HEK293 (cell line): ENCODE data around the gene DHCR7.

Experiments
- CTCF ChIA-PET: fragments of 350-600 bp; formaldehyde crosslinking; extraction: SDS; loops from one replicate; lab custom pipeline; 2021; ENCODE audit warnings: antibody characterized with exemption; lab: Yijun Ruan, JAX
- POLR2A ChIA-PET: fragments of 300-600 bp; formaldehyde crosslinking; extraction: SDS; loops from one replicate; lab custom pipeline; 2020; ENCODE audit warnings: antibody characterized with exemption, inconsistent platforms; lab: Yijun Ruan, JAX
- H3K27ac ChIP-seq: fragments of 200-500 bp; sonication (Bioruptor generic); 2 replicates; pipeline ENCODE4 v1.5.1; 2014; ENCODE audit warnings: low read depth, low read length, control low read depth, inconsistent platforms; ENCODE audit errors: extremely low read depth
- H3K36me3 ChIP-seq, 2 experiments: fragments of 200-500 bp in 1 of 2; sonication (Bioruptor generic) in 1 of 2; 1 replicate in 1 of 2; 2 replicates in 1 of 2; pipeline ENCODE4 v1.5.1; 2014 to 2017; ENCODE audit warnings: inconsistent platforms in 2 of 2, low read length in 2 of 2; ENCODE audit not compliant: control insufficient read depth in 2 of 2, insufficient read depth in 1 of 2
- H3K4me1 ChIP-seq: fragments of 200-500 bp; sonication (Bioruptor generic); 2 replicates; pipeline ENCODE4 v1.5.1; 2014; ENCODE audit warnings: mild to moderate bottlenecking, low read length, inconsistent platforms; ENCODE audit not compliant: control insufficient read depth, insufficient read depth
- H3K4me3 ChIP-seq: 2 replicates; pipeline ENCODE4 v1.5.1; 2011; ENCODE audit warnings: low read depth, mild to moderate bottlenecking, control low read depth, low read length, moderate library complexity
- H3K9me3 ChIP-seq: fragments of 200-500 bp; sonication (Bioruptor generic); 2 replicates; pipeline ENCODE4 v1.5.1; 2014; ENCODE audit warnings: low read depth, low read length, inconsistent platforms; ENCODE audit not compliant: control insufficient read depth, insufficient read depth
- SALL2 ChIP-seq: fragments of 450-650 bp; formaldehyde crosslinking; IDR thresholded peaks from 2 replicates; pipeline ENCODE4 v1.5.0; 2017; ENCODE audit warnings: missing biosample characterization, mild to moderate bottlenecking, missing genetic modification characterization, borderline replicate concordance
- SETDB1 ChIP-seq: IDR thresholded peaks from one replicate; pipeline ENCODE4 v1.6.1; 2017; ENCODE audit warnings: mild to moderate bottlenecking, low read length, moderate library complexity, mixed read lengths; ENCODE audit not compliant: insufficient read length
- TCF7L2 ChIP-seq: IDR thresholded peaks from 2 replicates; pipeline ENCODE4 v1.6.1; 2011; ENCODE audit warnings: low read depth, mild to moderate bottlenecking, inconsistent platforms, low read length, moderate library complexity, borderline replicate concordance
- ZBTB8A ChIP-seq: fragments of 450-650 bp; formaldehyde crosslinking; IDR thresholded peaks from 2 replicates; pipeline ENCODE4 v1.5.1; 2016; ENCODE audit warnings: missing biosample characterization, missing genetic modification characterization
- ZFP69B ChIP-seq: fragments of 450-650 bp; formaldehyde crosslinking; IDR thresholded peaks from 2 replicates; pipeline ENCODE4 v1.5.1; 2016; ENCODE audit warnings: missing biosample characterization, missing genetic modification characterization
- ZNF10 ChIP-seq: fragments of 450-650 bp; formaldehyde crosslinking; IDR thresholded peaks from 2 replicates; pipeline ENCODE4 v1.5.1; 2017; ENCODE audit warnings: missing biosample characterization, missing genetic modification characterization
- ZNF16 ChIP-seq: fragments of 450-650 bp; formaldehyde crosslinking; IDR thresholded peaks from 2 replicates; pipeline ENCODE4 v1.5.1; 2016; ENCODE audit warnings: low read depth, missing biosample characterization, missing genetic modification characterization
- ZNF175 ChIP-seq: fragments of 450-650 bp; formaldehyde crosslinking; IDR thresholded peaks from 2 replicates; pipeline ENCODE4 v1.5.1; 2016; ENCODE audit warnings: missing biosample characterization, missing genetic modification characterization
- ZNF274 ChIP-seq, 2 experiments: fragments of 200-500 bp in 1 of 2; fragments of 450-650 bp in 1 of 2; sonication (Bioruptor generic) in 1 of 2; formaldehyde crosslinking in 1 of 2; IDR thresholded peaks; 2 replicates each; pipeline versions ENCODE4 v1.5.1 to v1.6.1; 2014 to 2016; ENCODE audit warnings: borderline replicate concordance in 1 of 2, inconsistent platforms in 1 of 2, low read length in 1 of 2, missing biosample characterization in 1 of 2, missing genetic modification characterization in 1 of 2
- ZNF37A ChIP-seq: fragments of 450-650 bp; IDR thresholded peaks from 2 replicates; pipeline ENCODE4 v1.5.1; 2018; ENCODE audit warnings: missing biosample characterization, missing genetic modification characterization
- ZNF404 ChIP-seq: fragments of 450-650 bp; formaldehyde crosslinking; IDR thresholded peaks from 2 replicates; pipeline ENCODE4 v1.5.1; 2017; ENCODE audit warnings: missing biosample characterization, missing genetic modification characterization
- ZNF521 ChIP-seq: fragments of 450-650 bp; formaldehyde crosslinking; IDR thresholded peaks from 2 replicates; pipeline ENCODE4 v1.5.1; 2017; ENCODE audit warnings: missing biosample characterization, mild to moderate bottlenecking, missing genetic modification characterization
- ZNF621 ChIP-seq: fragments of 450-650 bp; formaldehyde crosslinking; IDR thresholded peaks from 2 replicates; pipeline ENCODE4 v1.5.1; 2017; ENCODE audit warnings: missing biosample characterization, missing genetic modification characterization
- ZNF624 ChIP-seq: fragments of 450-650 bp; formaldehyde crosslinking; IDR thresholded peaks from 2 replicates; pipeline ENCODE4 v1.5.1; 2017; ENCODE audit warnings: missing biosample characterization, missing genetic modification characterization
- ZNF791 ChIP-seq: fragments of 450-650 bp; formaldehyde crosslinking; IDR thresholded peaks from 2 replicates; pipeline ENCODE4 v1.5.1; 2016; ENCODE audit warnings: missing biosample characterization, missing genetic modification characterization
- TF ChIP-seq, protein P1 (sequence below): fragments of 450-650 bp; formaldehyde crosslinking; IDR thresholded peaks from 2 replicates; pipeline ENCODE4 v1.5.1; 2016; ENCODE audit warnings: missing biosample characterization, missing genetic modification characterization
- TF ChIP-seq, protein P2 (sequence below): fragments of 450-650 bp; formaldehyde crosslinking; IDR thresholded peaks from 2 replicates; pipeline ENCODE4 v1.5.1; 2016; ENCODE audit warnings: missing biosample characterization, missing genetic modification characterization
- TF ChIP-seq, protein P3 (sequence below): sonication (generic); formaldehyde crosslinking; IDR thresholded peaks from 2 replicates; pipeline ENCODE4 v1.8.1; 2022; ENCODE audit warnings: mild to moderate bottlenecking, moderate library complexity, missing genetic modification reagents
- TF ChIP-seq, protein P4 (sequence below): fragments of 450-650 bp; formaldehyde crosslinking; IDR thresholded peaks from 2 replicates; pipeline ENCODE4 v1.5.1; 2016; ENCODE audit warnings: missing biosample characterization, missing genetic modification characterization
- TF ChIP-seq, protein P5 (sequence below): fragments of 450-650 bp; formaldehyde crosslinking; IDR thresholded peaks from 2 replicates; pipeline ENCODE4; 2016; ENCODE audit warnings: missing biosample characterization, missing genetic modification characterization

DHCR7 gene

DNA sequence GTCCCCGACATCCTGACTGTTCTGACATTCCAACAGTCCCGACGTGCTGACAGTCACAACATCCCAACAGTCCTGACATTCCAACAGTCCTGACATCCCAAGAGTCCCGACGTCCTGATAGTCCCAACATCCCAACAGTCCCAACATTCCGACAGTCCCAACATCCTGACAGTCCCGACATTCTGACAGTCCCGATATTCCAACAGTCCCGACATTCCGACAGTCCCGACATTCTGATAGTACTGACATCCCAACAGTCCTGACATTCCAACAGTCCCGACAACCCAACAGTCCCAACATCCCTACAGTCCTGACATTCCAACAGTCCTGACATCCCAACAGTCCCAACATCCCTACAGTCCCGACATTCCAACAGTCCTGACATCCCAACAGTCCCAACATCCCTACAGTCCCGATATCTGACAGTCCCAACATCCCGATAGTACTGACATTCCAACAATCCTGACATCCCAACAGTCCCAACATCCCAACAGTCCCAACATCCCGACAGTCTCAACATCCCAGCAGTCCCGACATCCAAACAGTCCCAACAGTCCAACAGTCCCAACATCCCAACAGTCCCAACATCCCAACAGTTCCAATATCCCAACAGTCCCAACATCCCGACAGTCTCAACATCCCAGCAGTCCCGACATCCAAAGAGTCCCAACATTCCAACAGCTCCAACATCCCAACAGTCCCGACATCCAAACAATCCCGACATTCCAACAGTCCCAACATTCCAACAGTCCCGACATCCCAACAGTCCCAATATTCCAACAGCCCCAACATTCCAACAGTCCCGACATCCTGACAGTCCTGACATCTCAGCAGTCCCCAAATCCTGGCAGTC lies 60.2 kb downstream of the DHCR7 start (continued):
- TF ChIP-seq, protein P1, sequence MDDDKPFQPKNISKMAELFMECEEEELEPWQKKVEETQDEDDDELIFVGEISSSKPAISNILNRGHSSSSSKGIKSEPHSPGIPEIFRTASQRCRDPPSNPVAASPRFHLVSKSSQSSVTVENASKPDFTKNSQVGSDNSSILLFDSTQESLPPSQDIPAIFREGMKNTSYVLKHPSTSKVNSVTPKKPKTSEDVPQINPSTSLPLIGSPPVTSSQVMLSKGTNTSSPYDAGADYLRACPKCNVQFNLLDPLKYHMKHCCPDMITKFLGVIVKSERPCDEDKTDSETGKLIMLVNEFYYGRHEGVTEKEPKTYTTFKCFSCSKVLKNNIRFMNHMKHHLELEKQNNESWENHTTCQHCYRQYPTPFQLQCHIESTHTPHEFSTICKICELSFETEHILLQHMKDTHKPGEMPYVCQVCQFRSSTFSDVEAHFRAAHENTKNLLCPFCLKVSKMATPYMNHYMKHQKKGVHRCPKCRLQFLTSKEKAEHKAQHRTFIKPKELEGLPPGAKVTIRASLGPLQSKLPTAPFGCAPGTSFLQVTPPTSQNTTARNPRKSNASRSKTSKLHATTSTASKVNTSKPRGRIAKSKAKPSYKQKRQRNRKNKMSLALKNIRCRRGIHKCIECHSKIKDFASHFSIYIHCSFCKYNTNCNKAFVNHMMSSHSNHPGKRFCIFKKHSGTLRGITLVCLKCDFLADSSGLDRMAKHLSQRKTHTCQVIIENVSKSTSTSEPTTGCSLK (tag by site-specific recombination), result no peak

DNA sequence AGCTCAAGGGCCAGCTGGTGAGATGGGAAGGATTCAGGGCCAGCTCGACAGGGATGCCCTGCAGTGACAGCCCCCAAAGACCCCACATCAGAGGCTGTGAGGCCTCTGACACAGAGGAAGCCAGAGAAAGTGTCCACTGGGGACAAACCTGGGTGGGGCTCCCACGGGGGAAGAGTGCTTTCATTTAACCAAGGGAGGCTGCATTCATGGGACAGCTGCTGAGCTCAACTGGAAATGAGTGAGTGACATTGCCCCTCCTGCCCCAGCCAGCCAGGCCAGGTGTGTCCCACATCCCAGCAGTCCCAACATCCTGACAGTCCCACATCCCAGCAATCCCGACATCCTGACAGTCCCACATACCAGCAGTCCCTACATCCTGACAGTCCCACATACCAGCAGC lies 61.0 kb downstream of the DHCR7 start:
- Histone ChIP-seq H3K4me1 (no peaks in the 10 kb centered on the region), H3K27ac (no peak overlapping the region), H3K36me3 (no peaks in the 10 kb centered on the region), H3K9me3 (no peaks in the 10 kb centered on the region), H3K4me3 (no peak overlapping the region)
- CTCF ChIA-PET, result no interaction called here
- POLR2A ChIA-PET, result no interaction called here
- TF ChIP-seq ZNF404 (tag by site-specific recombination) (no peak), ZNF521 (tag by site-specific recombination) (no peak), SETDB1 (no peak), TCF7L2 (no peak), ZNF10 (tag by site-specific recombination) (no peak), ZBTB8A (tag by site-specific recombination) (no peak), ZNF175 (no peak), ZNF274 (IDR thresholded peaks at IDR 0.05; ENCODE audit: low read length) (no peak), ZNF274 (tag by site-specific recombination; IDR thresholded peaks at IDR 0.05; ENCODE audit: borderline replicate concordance) (no peak), ZNF621 (tag by site-specific recombination) (no peak)
- TF ChIP-seq, protein P2, sequence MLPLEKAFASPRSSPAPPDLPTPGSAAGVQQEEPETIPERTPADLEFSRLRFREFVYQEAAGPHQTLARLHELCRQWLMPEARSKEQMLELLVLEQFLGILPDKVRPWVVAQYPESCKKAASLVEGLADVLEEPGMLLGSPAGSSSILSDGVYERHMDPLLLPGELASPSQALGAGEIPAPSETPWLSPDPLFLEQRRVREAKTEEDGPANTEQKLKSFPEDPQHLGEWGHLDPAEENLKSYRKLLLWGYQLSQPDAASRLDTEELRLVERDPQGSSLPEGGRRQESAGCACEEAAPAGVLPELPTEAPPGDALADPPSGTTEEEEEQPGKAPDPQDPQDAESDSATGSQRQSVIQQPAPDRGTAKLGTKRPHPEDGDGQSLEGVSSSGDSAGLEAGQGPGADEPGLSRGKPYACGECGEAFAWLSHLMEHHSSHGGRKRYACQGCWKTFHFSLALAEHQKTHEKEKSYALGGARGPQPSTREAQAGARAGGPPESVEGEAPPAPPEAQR (tag by site-specific recombination), result no peak

DNA sequence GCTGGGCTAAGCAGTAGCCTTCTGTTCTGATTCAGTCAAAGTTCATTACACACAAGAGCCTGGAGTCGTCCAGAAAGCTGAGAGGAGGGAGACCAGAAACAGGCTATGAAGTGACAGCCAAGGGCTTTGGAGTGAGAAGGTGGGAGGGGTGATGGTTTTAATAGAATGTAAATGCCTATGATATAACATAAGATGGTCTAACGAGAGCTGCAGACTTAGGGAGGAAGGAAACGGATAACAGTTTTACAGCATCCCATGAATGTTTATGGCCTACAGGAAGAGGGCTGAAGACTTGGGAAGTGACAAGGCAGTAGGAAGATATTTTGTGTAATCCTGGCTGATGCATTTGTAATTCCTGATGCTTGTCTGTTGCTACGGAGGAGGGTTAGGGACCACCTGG lies 62.0 kb downstream of the DHCR7 start:
- no peaks in the 10 kb centered on the region for H3K9me3 ChIP-seq
- no peaks in the 10 kb centered on the region for H3K36me3 ChIP-seq
- ChIA-PET POLR2A (no interaction called here), CTCF (no interaction called here)
- H3K27ac ChIP-seq, result no peak overlapping the region
- H3K4me1 ChIP-seq, result no peaks in the 10 kb centered on the region
- no peak overlapping the region for H3K4me3 ChIP-seq
- no peak for TF ChIP-seq ZNF16
- TF ChIP-seq ZFP69B, result no peak
- no peak for TF ChIP-seq ZNF791 (tag by site-specific recombination)
- TF ChIP-seq ZNF37A (tag by site-specific recombination), result no peak
- no peak for TF ChIP-seq SALL2 (tag by site-specific recombination)
- TF ChIP-seq, protein P3, sequence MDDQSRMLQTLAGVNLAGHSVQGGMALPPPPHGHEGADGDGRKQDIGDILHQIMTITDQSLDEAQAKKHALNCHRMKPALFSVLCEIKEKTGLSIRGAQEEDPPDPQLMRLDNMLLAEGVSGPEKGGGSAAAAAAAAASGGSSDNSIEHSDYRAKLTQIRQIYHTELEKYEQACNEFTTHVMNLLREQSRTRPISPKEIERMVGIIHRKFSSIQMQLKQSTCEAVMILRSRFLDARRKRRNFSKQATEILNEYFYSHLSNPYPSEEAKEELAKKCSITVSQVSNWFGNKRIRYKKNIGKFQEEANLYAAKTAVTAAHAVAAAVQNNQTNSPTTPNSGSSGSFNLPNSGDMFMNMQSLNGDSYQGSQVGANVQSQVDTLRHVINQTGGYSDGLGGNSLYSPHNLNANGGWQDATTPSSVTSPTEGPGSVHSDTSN (CRISPR knock-in tag), result no peak
- TF ChIP-seq, protein P4, sequence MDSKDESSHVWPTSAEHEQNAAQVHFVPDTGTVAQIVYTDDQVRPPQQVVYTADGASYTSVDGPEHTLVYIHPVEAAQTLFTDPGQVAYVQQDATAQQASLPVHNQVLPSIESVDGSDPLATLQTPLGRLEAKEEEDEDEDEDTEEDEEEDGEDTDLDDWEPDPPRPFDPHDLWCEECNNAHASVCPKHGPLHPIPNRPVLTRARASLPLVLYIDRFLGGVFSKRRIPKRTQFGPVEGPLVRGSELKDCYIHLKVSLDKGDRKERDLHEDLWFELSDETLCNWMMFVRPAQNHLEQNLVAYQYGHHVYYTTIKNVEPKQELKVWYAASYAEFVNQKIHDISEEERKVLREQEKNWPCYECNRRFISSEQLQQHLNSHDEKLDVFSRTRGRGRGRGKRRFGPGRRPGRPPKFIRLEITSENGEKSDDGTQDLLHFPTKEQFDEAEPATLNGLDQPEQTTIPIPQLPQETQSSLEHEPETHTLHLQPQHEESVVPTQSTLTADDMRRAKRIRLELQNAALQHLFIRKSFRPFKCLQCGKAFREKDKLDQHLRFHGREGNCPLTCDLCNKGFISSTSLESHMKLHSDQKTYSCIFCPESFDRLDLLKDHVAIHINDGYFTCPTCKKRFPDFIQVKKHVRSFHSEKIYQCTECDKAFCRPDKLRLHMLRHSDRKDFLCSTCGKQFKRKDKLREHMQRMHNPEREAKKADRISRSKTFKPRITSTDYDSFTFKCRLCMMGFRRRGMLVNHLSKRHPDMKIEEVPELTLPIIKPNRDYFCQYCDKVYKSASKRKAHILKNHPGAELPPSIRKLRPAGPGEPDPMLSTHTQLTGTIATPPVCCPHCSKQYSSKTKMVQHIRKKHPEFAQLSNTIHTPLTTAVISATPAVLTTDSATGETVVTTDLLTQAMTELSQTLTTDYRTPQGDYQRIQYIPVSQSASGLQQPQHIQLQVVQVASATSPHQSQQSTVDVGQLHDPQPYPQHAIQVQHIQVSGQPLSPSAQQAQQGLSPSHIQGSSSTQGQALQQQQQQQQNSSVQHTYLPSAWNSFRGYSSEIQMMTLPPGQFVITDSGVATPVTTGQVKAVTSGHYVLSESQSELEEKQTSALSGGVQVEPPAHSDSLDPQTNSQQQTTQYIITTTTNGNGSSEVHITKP (tag by site-specific recombination), result no peak
- no peak for TF ChIP-seq ZNF624 (tag by site-specific recombination)
- TF ChIP-seq, protein P1 (tag by site-specific recombination), result no peak
- TF ChIP-seq, protein P5, sequence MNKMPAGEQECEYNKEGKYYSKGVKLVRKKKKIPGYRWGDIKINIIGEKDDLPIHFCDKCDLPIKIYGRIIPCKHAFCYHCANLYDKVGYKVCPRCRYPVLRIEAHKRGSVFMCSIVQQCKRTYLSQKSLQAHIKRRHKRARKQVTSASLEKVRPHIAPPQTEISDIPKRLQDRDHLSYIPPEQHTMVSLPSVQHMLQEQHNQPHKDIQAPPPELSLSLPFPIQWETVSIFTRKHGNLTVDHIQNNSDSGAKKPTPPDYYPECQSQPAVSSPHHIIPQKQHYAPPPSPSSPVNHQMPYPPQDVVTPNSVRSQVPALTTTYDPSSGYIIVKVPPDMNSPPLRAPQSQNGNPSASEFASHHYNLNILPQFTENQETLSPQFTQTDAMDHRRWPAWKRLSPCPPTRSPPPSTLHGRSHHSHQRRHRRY (tag by site-specific recombination), result no peak
